GM19193 (cell line): ENCODE results near the gene ZGPAT.
A peak's percentile ranks its signal among the peaks of the same experiment; 100 is the strongest.

ENCODE experiments used
- POLR2A ChIP-seq: IDR thresholded peaks from 4 replicates; pipeline ENCODE4 v1.6.1; 2011; ENCODE audit not compliant: insufficient read depth, insufficient read length; ENCODE audit errors: extremely low read depth

ZGPAT gene

GRCh38 chr20:63733117-63733516 lies 25.3 kb downstream of the ZGPAT start:
- TF ChIP-seq POLR2A, result no peak

GRCh38 chr20:63733579-63734081 lies 25.8 kb downstream of the ZGPAT start:
- TF ChIP-seq POLR2A, result no peak

GRCh38 chr20:63734111-63734945 lies 26.5 kb downstream of the ZGPAT start:
- no peak for TF ChIP-seq POLR2A

- no peak for TF ChIP-seq POLR2A
Measured at GRCh38 chr20:63734946-63735858, 27.4 kb downstream of the ZGPAT start.

- no peak for TF ChIP-seq POLR2A
Measured at GRCh38 chr20:63735859-63736718, 28.2 kb downstream of the ZGPAT start, which contains the start of gene LIME1. Gene LIME1 (plus strand): TSS chr20:63736664. CDS start chr20:63737550, 886 bp downstream.

- peak; percentile 42 for TF ChIP-seq POLR2A
Measured at GRCh38 chr20:63736893-63737694, 29.3 kb downstream of the ZGPAT start.

GRCh38 chr20:63737695-63737944 lies 29.8 kb downstream of the ZGPAT start:
- no peak for TF ChIP-seq POLR2A

GRCh38 chr20:63737945-63738686 lies 30.3 kb downstream of the ZGPAT start:
- peak; percentile 6 for TF ChIP-seq POLR2A

GRCh38 chr20:63738687-63739129 lies 30.9 kb downstream of the ZGPAT start:
- TF ChIP-seq POLR2A, result no peak

GRCh38 chr20:63739130-63740069 lies 31.6 kb downstream of the ZGPAT start, which contains the start of gene SLC2A4RG:
Gene SLC2A4RG (plus strand): TSS chr20:63739776. CDS start chr20:63739913, 137 bp downstream.
- peak; percentile 37 for TF ChIP-seq POLR2A

- TF ChIP-seq POLR2A, result no peak
Measured at GRCh38 chr20:63740070-63740626, 32.3 kb downstream of the ZGPAT start.
